Measurements from ENCODE around the gene HLA-B.

The HLA-B gene

GRCh38 chr6:31352683-31353383 lies 4.1 kb downstream of the HLA-B start:
- H3K9me3 Mint-ChIP-seq: no peaks in the 10 kb centered on the region
- peak overlapping the region; percentile 96 for H3K4me3 Mint-ChIP-seq
- ATAC-seq: no peak
- peak overlapping the region; percentile 76 for H3K27ac Mint-ChIP-seq
- H3K36me3 Mint-ChIP-seq (ENCODE audit: low read depth): peaks cover 35% of the 10 kb centered on the region
- DNase-seq: no peak
- H3K4me1 Mint-ChIP-seq: peaks cover 54% of the 10 kb centered on the region
- no peaks in the 10 kb centered on the region for H3K27me3 Mint-ChIP-seq

DNA sequence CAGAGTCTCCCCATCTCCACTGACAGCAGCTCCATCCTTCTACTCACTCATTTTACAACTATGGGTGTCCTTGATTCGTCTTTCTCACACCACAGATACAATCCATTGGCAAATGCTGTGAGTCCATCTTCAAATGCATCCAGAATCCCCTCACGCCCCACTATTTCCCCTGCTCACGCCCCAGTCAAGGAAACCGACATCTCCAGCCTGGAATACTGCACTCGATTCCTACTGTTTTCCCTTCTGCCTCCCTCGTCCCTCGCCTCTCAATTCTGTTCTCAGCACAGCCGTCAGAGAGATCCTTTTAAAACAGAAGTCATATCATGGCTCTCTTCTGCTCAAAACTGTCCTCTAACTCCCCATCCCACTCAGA lies 4.7 kb downstream of the HLA-B start:
- Mint-ChIP-seq H3K4me1 (peaks cover 53% of the 10 kb centered on the region), H3K4me3 (peak overlapping the region; percentile 96), H3K36me3 (ENCODE audit: low read depth) (peaks cover 35% of the 10 kb centered on the region), H3K9me3 (no peaks in the 10 kb centered on the region), H3K27me3 (no peaks in the 10 kb centered on the region), H3K27ac (peak overlapping the region; percentile 76)
- no peak for DNase-seq
- no peak for ATAC-seq

DNA sequence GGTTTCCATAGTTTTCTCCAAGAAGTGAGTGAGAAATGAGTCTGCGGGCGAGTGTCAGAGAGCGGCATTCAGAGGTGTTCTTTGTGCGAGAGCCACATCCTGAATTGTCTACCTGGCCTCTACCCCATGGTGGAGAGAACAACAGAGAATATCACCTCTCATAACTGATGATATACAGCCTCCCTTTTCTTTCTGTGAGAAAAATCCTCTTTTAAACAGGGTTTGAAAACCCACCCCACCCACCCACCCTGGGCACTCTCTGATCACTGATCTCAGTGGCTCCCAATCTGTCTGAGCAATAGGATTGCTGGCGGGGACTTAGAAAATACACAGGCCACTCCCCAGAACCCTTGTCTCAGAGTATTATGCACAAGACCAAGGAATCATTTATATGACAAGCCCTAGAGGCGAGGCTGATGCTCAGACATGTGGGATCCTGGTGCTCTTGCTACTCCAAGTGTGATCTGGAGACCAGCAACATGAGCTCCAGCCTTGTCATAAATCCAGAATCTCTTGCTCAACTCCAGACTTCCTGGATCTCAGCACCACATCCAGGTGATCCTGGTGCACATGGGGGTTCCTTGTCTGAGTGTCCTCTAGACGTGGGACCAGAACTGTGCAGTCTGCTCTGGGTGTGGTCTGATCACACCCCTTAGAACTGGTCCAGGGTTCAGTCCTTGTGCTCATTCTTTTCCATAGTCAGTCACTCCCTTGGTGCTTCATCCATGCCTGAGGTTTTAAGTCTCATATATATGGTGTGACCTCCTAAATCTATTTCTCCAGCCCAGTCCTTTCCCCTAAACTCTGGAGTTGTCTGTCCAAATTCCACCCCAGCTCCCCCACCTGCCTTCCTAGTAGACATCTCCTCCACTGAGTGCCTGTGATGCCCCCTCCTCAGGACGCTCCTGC lies 5.3 kb downstream of the HLA-B start:
- Mint-ChIP-seq H3K36me3 (ENCODE audit: low read depth) (peaks cover 35% of the 10 kb centered on the region), H3K27me3 (no peaks in the 10 kb centered on the region), H3K9me3 (no peaks in the 10 kb centered on the region), H3K4me3 (peak overlapping the region; percentile 96), H3K27ac (peak overlapping the region; percentile 76), H3K4me1 (peaks cover 51% of the 10 kb centered on the region)
- ATAC-seq (peak; percentile 17), DNase-seq (no peak)

GRCh38 chr6:31351033-31351380 lies 6.0 kb downstream of the HLA-B start:
- Mint-ChIP-seq H3K36me3 (ENCODE audit: low read depth) (peaks cover 34% of the 10 kb centered on the region), H3K27ac (no peak overlapping the region), H3K27me3 (no peaks in the 10 kb centered on the region), H3K9me3 (no peaks in the 10 kb centered on the region), H3K4me3 (no peak overlapping the region), H3K4me1 (peaks cover 51% of the 10 kb centered on the region)
- DNase-seq: no peak
- ATAC-seq: peak; percentile 4

GRCh38 chr6:31350196-31351032 lies 6.6 kb downstream of the HLA-B start:
- DNase-seq (no peak), ATAC-seq (no peak)
- Mint-ChIP-seq H3K9me3 (no peaks in the 10 kb centered on the region), H3K27ac (no peak overlapping the region), H3K36me3 (ENCODE audit: low read depth) (peaks cover 28% of the 10 kb centered on the region), H3K27me3 (no peaks in the 10 kb centered on the region), H3K4me1 (peaks cover 47% of the 10 kb centered on the region), H3K4me3 (no peak overlapping the region)

- no peaks in the 10 kb centered on the region for H3K9me3 Mint-ChIP-seq
- DNase-seq (no peak), ATAC-seq (no peak)
- no peak overlapping the region for H3K4me3 Mint-ChIP-seq
- H3K36me3 Mint-ChIP-seq (ENCODE audit: low read depth): peaks cover 17% of the 10 kb centered on the region
- peak overlapping the region; percentile 11 for H3K27ac Mint-ChIP-seq
- peaks cover 36% of the 10 kb centered on the region for H3K4me1 Mint-ChIP-seq
- no peaks in the 10 kb centered on the region for H3K27me3 Mint-ChIP-seq
Observed at GRCh38 chr6:31349301-31349700, 7.7 kb downstream of the HLA-B start.

GRCh38 chr6:31345026-31345730 lies 11.8 kb downstream of the HLA-B start:
- no peak for DNase-seq
- no peak overlapping the region for H3K4me3 Mint-ChIP-seq
- no peak for ATAC-seq

DNA sequence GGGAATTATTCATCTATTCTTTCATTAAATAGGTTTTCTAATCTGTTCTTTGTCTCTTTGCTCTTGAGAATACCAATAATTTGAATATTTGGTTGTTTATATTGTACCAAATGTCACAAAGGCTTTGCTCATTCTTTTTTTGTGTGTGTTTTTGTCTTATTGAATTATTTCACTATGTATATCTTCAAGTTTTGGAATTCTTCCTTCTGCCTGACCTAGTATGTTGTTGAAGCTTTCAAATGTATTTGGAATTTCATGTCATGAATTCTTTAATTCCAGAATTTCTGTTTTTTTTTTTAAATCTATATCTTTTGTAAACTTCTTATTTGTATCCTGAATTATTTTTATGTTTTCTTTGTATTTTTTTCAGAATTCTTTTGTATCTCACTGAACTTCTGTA lies 16.8 kb downstream of the HLA-B start:
- no peak overlapping the region for H3K27ac Mint-ChIP-seq
- ATAC-seq (no peak), DNase-seq (no peak)
- H3K9me3 Mint-ChIP-seq: peaks cover 43% of the 10 kb centered on the region
- peaks cover 2% of the 10 kb centered on the region for H3K27me3 Mint-ChIP-seq
- no peaks in the 10 kb centered on the region for H3K4me1 Mint-ChIP-seq
- H3K4me3 Mint-ChIP-seq: no peak overlapping the region
- peaks cover 25% of the 10 kb centered on the region for H3K36me3 Mint-ChIP-seq (ENCODE audit: low read depth)

More at GRCh38 chr6:31345026-31345730, 11.8 kb downstream of the HLA-B start:
- Mint-ChIP-seq H3K36me3 (ENCODE audit: low read depth) (peaks cover 3% of the 10 kb centered on the region), H3K9me3 (peaks cover 5% of the 10 kb centered on the region), H3K27me3 (peaks cover 2% of the 10 kb centered on the region), H3K4me1 (peaks cover 6% of the 10 kb centered on the region), H3K27ac (no peak overlapping the region)

DNA sequence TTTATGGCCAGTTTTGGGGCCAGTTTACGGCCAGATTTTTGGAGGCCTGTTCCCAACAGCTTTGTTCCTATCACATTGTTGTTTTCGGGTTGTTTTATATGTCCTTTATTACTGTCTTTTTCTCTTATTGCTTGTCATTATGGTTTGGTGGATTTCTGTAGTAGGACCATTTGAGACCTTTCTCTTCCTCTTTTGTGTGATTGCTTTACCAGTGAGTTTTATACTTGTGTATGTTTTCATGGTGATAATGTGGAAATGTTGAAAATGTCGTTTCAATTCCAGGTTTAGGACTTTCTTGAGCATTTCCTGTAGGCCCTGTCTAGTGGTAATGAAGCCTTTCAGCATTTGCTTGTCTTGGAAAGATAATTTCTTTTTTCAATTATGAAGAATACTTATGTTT lies 17.8 kb downstream of the HLA-B start:
- H3K4me3 Mint-ChIP-seq: no peak overlapping the region
- DNase-seq (no peak), ATAC-seq (no peak)
- H3K36me3 Mint-ChIP-seq (ENCODE audit: low read depth): peaks cover 30% of the 10 kb centered on the region
- no peak overlapping the region for H3K27ac Mint-ChIP-seq
- H3K4me1 Mint-ChIP-seq: no peaks in the 10 kb centered on the region
- H3K27me3 Mint-ChIP-seq: peaks cover 2% of the 10 kb centered on the region
- H3K9me3 Mint-ChIP-seq: peaks cover 51% of the 10 kb centered on the region

- peaks cover 65% of the 10 kb centered on the region for H3K9me3 Mint-ChIP-seq
- peaks cover 18% of the 10 kb centered on the region for H3K4me1 Mint-ChIP-seq
- H3K27ac Mint-ChIP-seq: no peak overlapping the region
- H3K4me3 Mint-ChIP-seq: no peak overlapping the region
- peaks cover 4% of the 10 kb centered on the region for H3K27me3 Mint-ChIP-seq
- peaks cover 30% of the 10 kb centered on the region for H3K36me3 Mint-ChIP-seq (ENCODE audit: low read depth)
- DNase-seq (no peak), ATAC-seq (no peak)
Observed at GRCh38 chr6:31336896-31337496, 20.0 kb downstream of the HLA-B start.

DNA sequence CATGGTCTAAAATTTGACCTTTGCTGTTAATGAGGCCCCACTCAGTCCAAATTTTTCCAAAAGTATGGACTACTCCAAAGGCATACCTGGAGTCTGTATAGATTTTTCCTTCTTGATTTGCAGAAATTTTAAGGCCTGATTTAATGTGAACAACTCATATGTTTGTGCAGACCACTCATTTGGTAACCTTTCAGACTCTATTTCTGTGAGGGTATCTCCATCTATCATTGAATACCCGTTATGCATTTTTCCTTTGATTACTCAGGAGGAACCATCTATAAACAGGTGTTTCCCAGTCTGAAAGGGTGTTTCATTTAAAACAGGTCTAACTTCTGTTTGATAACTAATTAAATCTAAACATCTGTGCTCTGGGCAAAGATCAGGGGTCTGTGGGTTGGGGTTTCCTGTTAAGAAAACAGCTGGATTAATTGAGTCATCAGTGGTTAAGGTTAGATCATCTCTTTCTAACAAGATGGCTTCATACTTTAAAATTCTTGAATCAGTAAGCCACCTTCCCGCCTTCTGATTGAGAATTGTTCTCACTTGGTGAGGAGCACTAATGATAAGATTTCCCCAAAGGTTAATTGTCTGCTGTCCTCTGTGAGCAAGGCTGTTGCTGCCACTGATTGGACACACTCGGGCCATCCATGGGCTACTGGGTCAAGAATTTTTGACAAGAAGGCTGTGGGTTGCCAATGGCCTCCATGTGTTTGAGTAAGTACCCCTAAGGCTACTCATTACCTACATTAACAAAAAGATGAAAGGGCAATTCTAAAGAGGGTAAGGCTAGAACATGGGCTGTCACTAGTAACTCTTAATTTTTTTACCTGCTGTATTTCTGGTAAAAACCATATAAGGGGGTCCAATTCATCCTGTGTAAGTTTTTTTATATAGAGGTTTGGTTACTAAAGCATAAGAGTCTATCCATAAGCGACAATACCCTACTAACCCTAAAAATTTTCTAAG lies 24.1 kb downstream of the HLA-B start:
- peak; percentile 20 for DNase-seq
- peaks cover 57% of the 10 kb centered on the region for H3K9me3 Mint-ChIP-seq

DNA sequence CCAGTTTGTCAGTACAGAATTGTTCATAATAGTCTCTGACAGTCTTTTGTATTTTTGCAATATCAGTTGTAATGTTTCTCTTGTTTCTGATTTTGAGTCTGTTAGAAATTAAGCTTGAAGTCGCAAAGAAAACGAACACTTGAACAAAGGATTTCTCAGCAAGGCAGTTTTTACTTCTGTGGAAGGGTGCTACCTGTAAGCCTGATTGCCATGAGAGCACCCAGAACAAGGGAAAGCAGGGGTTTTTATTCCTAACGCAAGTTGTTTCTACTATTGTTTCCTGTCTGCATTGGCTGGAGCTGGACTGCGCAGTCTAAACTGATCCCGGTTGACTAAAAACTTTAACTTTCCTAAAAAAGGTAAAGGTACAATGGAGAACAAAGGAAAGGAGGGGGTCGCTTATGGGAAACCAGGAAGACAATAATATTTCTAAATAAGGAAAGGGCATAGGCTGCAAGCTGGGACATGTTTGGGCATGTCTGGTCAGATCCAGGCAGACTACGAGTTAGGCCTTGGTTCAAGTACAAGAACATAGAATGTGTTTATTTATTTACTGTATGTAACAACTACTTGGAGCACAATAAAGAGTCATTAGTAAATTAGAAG lies 28.5 kb downstream of the HLA-B start:
- peaks cover 4% of the 10 kb centered on the region for H3K27me3 Mint-ChIP-seq
- ATAC-seq (no peak), DNase-seq (no peak)
- peaks cover 6% of the 10 kb centered on the region for H3K36me3 Mint-ChIP-seq (ENCODE audit: low read depth)
- H3K9me3 Mint-ChIP-seq: peaks cover 20% of the 10 kb centered on the region
- H3K4me3 Mint-ChIP-seq: no peak overlapping the region
- H3K4me1 Mint-ChIP-seq: peaks cover 21% of the 10 kb centered on the region
- H3K27ac Mint-ChIP-seq: no peak overlapping the region

More for the DNA sequence above, 24.1 kb downstream of the HLA-B start:
- H3K36me3 Mint-ChIP-seq (ENCODE audit: low read depth): peaks cover 23% of the 10 kb centered on the region
- peak overlapping the region; percentile 41 for H3K4me3 Mint-ChIP-seq
- H3K27me3 Mint-ChIP-seq: peaks cover 2% of the 10 kb centered on the region
- peaks cover 24% of the 10 kb centered on the region for H3K4me1 Mint-ChIP-seq
- peak; percentile 95 for ATAC-seq
- H3K27ac Mint-ChIP-seq: peak overlapping the region; percentile 89

Measured in activated naive CD8-positive, alpha-beta T cell treated with anti-CD3 and anti-CD28 coated beads, Interleukin-2, amount 50 U/mL, for 24 hours (primary cell).